ENCODE measurements around the gene ACSM3.

DNA sequence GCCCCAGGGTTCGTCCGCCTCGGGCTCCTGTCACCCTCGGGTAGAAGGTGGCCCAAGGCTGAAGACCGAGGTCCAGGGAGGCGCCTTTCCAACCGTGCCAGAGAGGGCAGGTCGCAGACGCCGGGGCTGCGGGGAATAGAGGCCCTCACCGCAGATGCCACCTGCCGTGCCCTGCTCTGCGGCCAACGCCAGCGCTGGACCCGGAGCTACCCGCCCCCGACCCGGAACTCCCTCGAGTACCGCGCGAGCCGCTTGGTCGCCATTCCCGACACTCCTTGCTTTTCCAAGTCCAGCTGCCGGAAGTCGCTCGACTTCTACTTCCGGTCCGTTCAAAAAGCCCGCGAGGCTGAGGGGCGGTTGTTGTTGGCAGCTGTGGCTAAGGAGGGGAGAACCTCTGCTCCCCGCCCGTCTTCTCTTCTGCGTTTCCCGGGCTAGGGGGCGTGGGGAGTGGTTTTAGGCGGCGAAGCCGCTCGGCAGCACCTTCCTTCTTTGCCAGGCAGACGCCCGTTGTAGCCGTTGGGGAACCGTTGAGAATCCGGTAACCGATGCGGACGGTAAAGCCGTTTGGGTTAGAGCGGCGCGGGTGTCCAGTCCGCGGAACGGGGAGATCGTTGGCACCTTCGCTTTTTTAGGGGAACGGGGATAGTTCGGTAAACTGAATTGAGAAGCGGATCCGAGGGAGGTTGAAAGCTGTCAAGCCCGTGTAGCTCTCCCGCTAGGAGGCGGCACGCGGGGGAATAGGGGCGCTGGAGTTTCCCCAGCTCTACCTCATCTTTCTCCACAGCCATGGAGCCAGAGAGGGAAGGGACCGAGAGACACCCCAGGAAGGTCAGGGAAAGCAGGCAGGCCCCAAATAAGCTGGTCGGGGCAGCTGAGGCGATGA is 42.6 kb downstream of the ACSM3 start, which contains the start of the genes ERI2 and REXO5:
- TF ChIP-seq, protein P1, sequence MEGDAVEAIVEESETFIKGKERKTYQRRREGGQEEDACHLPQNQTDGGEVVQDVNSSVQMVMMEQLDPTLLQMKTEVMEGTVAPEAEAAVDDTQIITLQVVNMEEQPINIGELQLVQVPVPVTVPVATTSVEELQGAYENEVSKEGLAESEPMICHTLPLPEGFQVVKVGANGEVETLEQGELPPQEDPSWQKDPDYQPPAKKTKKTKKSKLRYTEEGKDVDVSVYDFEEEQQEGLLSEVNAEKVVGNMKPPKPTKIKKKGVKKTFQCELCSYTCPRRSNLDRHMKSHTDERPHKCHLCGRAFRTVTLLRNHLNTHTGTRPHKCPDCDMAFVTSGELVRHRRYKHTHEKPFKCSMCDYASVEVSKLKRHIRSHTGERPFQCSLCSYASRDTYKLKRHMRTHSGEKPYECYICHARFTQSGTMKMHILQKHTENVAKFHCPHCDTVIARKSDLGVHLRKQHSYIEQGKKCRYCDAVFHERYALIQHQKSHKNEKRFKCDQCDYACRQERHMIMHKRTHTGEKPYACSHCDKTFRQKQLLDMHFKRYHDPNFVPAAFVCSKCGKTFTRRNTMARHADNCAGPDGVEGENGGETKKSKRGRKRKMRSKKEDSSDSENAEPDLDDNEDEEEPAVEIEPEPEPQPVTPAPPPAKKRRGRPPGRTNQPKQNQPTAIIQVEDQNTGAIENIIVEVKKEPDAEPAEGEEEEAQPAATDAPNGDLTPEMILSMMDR (conservative IDR thresholded peaks at IDR 0.05; ENCODE audit: low read depth in 2 of 2): peak; percentile 34 to 40; a peak in 2 of 4 replicates
- TF ChIP-seq REST (IDR thresholded peaks at IDR 0.05; ENCODE audit: unreplicated experiment) (no peak), EZH2 (IDR thresholded peaks at IDR 0.05; ENCODE audit: low read depth, unreplicated experiment) (no peak), POLR2AphosphoS5 (IDR thresholded peaks at IDR 0.05; ENCODE audit: low read depth) (peak; percentile 83), NANOG (IDR thresholded peaks at IDR 0.05; ENCODE audit: borderline replicate concordance) (no peak), CREB1 (CRISPR knock-in tag; IDR thresholded peaks at IDR 0.05; ENCODE audit: low read depth) (no peak), EZH2phosphoT487 (IDR thresholded peaks at IDR 0.05; ENCODE audit: unreplicated experiment) (no peak), ZNF462 (CRISPR knock-in tag; IDR thresholded peaks at IDR 0.05) (no peak), JUNB (IDR thresholded peaks at IDR 0.05; ENCODE audit: unreplicated experiment) (no peak), ETS1 (IDR thresholded peaks at IDR 0.05) (peak; percentile 67; the same call in 1 of the 2 replicates), STAT1 (IDR thresholded peaks at IDR 0.05; ENCODE audit: unreplicated experiment) (no peak)
